ENCODE measurements around the gene AURKAIP1. TPM values are rescaled to one million over a fixed set of nuclear protein-coding genes. Genes with fewer than 3 reads are reported as not detected.

Gene AURKAIP1
- total and polyA plus RNA-seq, 2 of the 4 experiments (the other 2 are of a cell fraction), result 45.7 to 107 TPM

DNA sequence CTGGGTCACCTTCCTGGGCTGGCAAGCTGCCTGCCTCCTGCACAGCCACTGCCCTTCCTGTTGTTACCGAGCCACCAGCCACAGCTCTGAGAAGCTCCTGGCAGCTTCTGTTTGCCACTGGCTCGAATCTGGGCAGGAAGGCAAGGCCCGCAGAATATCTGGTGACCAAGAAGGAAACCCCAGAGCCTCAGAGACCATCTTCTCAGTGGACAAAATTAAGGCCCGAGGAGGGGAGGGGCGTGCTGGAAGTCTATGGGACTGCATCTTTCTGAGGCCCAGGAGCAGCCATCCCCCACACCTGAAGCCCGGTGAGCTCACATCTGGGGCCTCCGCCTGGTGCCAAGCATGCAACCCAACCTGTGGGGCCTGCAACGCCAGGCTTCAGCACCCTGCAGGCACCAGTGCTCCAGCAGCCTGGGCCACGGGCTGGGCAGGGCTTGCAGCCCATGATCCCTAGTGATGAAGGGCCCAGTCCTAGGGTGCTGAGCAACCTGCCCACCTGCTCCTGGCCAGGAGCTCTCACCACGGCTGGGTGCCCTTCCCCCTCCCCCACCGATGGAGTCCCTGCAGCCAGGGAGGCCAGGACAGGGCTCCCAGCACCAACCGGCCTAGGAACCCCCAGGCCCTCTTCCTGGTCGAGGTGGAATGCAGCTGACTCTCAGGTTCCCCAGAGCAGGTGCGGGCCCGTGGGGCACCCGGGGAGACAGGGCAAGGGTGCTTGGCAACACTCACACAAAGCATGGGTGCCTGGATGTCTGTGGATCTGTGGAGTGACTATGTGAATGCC is 49.5 kb downstream of the AURKAIP1 start:
- Histone ChIP-seq H4K8ac (ENCODE audit: low read depth in 2 of 2, low read length in 2 of 2) (peak overlapping the region; percentile 43 to 65; a peak in 1 of 4 replicates), H3K23ac (ENCODE audit: low read depth, low read length) (peak overlapping the region; percentile 38; the same call in 1 of the 2 replicates), H3K56ac (ENCODE audit: extremely low read depth, insufficient read depth, low read length) (peak overlapping the region; percentile 1; the same call in 1 of the 2 replicates), H3K9me3 (ENCODE audit: control insufficient read depth, insufficient read depth, low read length) (no peaks in the 10 kb centered on the region), H4K20me1 (ENCODE audit: insufficient read depth, low read length) (peaks cover 53% of the 10 kb centered on the region), H3K27me3 (ENCODE audit: control insufficient read depth, insufficient read depth, low read length) (no peaks in the 10 kb centered on the region), H2AFZ (replicated peaks; ENCODE audit: low read length, poor library complexity) (peak overlapping the region; percentile 95), H3K4ac (ENCODE audit: low read depth, low read length) (peak overlapping the region; percentile 72), H2AK9ac (replicated peaks; ENCODE audit: low read depth, low read length, poor library complexity) (peak overlapping the region; percentile 99), H4K91ac (ENCODE audit: insufficient read depth, low read depth, low read length) (peak overlapping the region; percentile 41; the same call in 1 of the 2 replicates), H3K4me3 (ENCODE audit: insufficient read depth, low read depth, low read length) (peak overlapping the region; percentile 99), H2BK20ac (ENCODE audit: low read depth, low read length) (no peak overlapping the region), H2BK120ac (ENCODE audit: low read depth, low read length) (no peak overlapping the region), H2BK15ac (ENCODE audit: low read depth, low read length) (no peak overlapping the region), H4K5ac (ENCODE audit: low read depth, low read length) (peak overlapping the region; percentile 61; the same call in 1 of the 2 replicates), H2AK5ac (ENCODE audit: low read depth, low read length) (peak overlapping the region; percentile 85; the same call in 1 of the 2 replicates), H3K14ac (replicated peaks; ENCODE audit: low read depth, low read length) (0 out of 2 replicates have a peak overlapping the region, but pooled peaks have one; percentile 25), H3K4me2 (ENCODE audit: low read depth, low read length) (peak overlapping the region; percentile 91), H3K79me1 (ENCODE audit: low read depth in 1 of 2, low read length in 2 of 2) (peaks cover 7 to 56% of the 10 kb centered on the region in 2 experiments; a peak in 2 of 4 replicates), H3K18ac (ENCODE audit: low read depth, low read length) (no peak overlapping the region), H3K9me1 (ENCODE audit: insufficient read depth, low read length) (peaks cover 9% of the 10 kb centered on the region), H2BK5ac (ENCODE audit: low read depth, low read length, poor library complexity, severe bottlenecking) (peak overlapping the region; percentile 61), H3K36me3 (ENCODE audit: control insufficient read depth, insufficient read depth, low read length) (peaks cover 9% of the 10 kb centered on the region), H3K4me1 (ENCODE audit: control insufficient read depth, insufficient read depth, low read length) (peaks cover 7% of the 10 kb centered on the region; the same call in 1 of the 2 replicates), H3K9ac (ENCODE audit: low read depth, low read length) (peak overlapping the region; percentile 84), H3K27ac (ENCODE audit: insufficient read depth, low read length) (peak overlapping the region; percentile 76)
- 60% methylated on average over 6 of the region's 16 CpGs; no CpG with 5 or more reads in 1 of the 2 experiments for WGBS, 2 experiments (ENCODE audit: extremely low coverage in 2 of 2, insufficient read length in 1 of 2)
- ChIA-PET CTCF (no interaction called here), POLR2A (ENCODE audit: unreplicated experiment) (no interaction called here)
- ATAC-seq (ENCODE audit: low read depth) (no peak), DNase-seq (no peak)
- BruUV-seq (replicated peaks), result no TSS peak
- in situ Hi-C loops (cut with MboI; ENCODE audit: low sequenced_read_pairs) (no loop called here), dilution Hi-C loops (cut with HindIII; ENCODE audit: low sequenced_read_pairs, unreplicated experiment) (no loop called here), intact Hi-C loops (cut with micrococcal nuclease) (no loop called here)
- TF ChIP-seq RCOR1 (IDR thresholded peaks at IDR 0.05; ENCODE audit: insufficient replicate concordance, low read length) (no peak), RAD21 (IDR thresholded peaks at IDR 0.05; ENCODE audit: low read length) (no peak)
